HEK293 (cell line): ENCODE measurements around the gene RPL19.

ENCODE experiments used
- CTCF ChIA-PET: fragments of 350-600 bp; formaldehyde crosslinking; extraction: SDS; loops from one replicate; lab custom pipeline; 2021; ENCODE audit warnings: antibody characterized with exemption; lab: Yijun Ruan, JAX
- POLR2A ChIA-PET: fragments of 300-600 bp; formaldehyde crosslinking; extraction: SDS; loops from one replicate; lab custom pipeline; 2020; ENCODE audit warnings: antibody characterized with exemption, inconsistent platforms; lab: Yijun Ruan, JAX
- H3K27ac ChIP-seq: fragments of 200-500 bp; sonication (Bioruptor generic); 2 replicates; pipeline ENCODE4 v1.5.1; 2014; ENCODE audit warnings: low read depth, low read length, control low read depth, inconsistent platforms; ENCODE audit errors: extremely low read depth
- H3K36me3 ChIP-seq, 2 experiments: fragments of 200-500 bp in 1 of 2; sonication (Bioruptor generic) in 1 of 2; 1 replicate in 1 of 2; 2 replicates in 1 of 2; pipeline ENCODE4 v1.5.1; 2014 to 2017; ENCODE audit warnings: inconsistent platforms in 2 of 2, low read length in 2 of 2; ENCODE audit not compliant: control insufficient read depth in 2 of 2, insufficient read depth in 1 of 2
- H3K4me1 ChIP-seq: fragments of 200-500 bp; sonication (Bioruptor generic); 2 replicates; pipeline ENCODE4 v1.5.1; 2014; ENCODE audit warnings: mild to moderate bottlenecking, low read length, inconsistent platforms; ENCODE audit not compliant: control insufficient read depth, insufficient read depth
- H3K4me3 ChIP-seq: 2 replicates; pipeline ENCODE4 v1.5.1; 2011; ENCODE audit warnings: low read depth, mild to moderate bottlenecking, control low read depth, low read length, moderate library complexity
- H3K9me3 ChIP-seq: fragments of 200-500 bp; sonication (Bioruptor generic); 2 replicates; pipeline ENCODE4 v1.5.1; 2014; ENCODE audit warnings: low read depth, low read length, inconsistent platforms; ENCODE audit not compliant: control insufficient read depth, insufficient read depth
- EGR2 ChIP-seq: fragments of 450-650 bp; formaldehyde crosslinking; IDR thresholded peaks from 2 replicates; pipeline ENCODE4 v1.5.1; 2016; ENCODE audit warnings: low read depth, missing biosample characterization, missing genetic modification characterization
- FEZF1 ChIP-seq: fragments of 450-650 bp; formaldehyde crosslinking; IDR thresholded peaks from 2 replicates; pipeline ENCODE4 v1.5.1; 2016; ENCODE audit warnings: missing biosample characterization, missing genetic modification characterization
- GLIS1 ChIP-seq: fragments of 450-650 bp; formaldehyde crosslinking; IDR thresholded peaks from 2 replicates; pipeline ENCODE4 v1.5.1; 2016; ENCODE audit warnings: missing biosample characterization, missing genetic modification characterization
- IKZF3 ChIP-seq: fragments of 450-650 bp; IDR thresholded peaks from 2 replicates; pipeline ENCODE4 v1.5.0; 2018; ENCODE audit warnings: missing biosample characterization, mild to moderate bottlenecking, missing genetic modification characterization, moderate library complexity
- SP3 ChIP-seq: fragments of 450-650 bp; formaldehyde crosslinking; IDR thresholded peaks from 2 replicates; pipeline ENCODE4 v1.5.1; 2016; ENCODE audit warnings: missing biosample characterization, missing genetic modification characterization
- WT1 ChIP-seq: fragments of 450-650 bp; formaldehyde crosslinking; IDR thresholded peaks from 2 replicates; pipeline ENCODE4 v1.5.1; 2016; ENCODE audit warnings: missing biosample characterization, missing genetic modification characterization
- YY2 ChIP-seq: fragments of 450-650 bp; formaldehyde crosslinking; IDR thresholded peaks from 2 replicates; pipeline ENCODE4 v1.5.1; 2016; ENCODE audit warnings: missing biosample characterization, missing genetic modification characterization
- ZBTB21 ChIP-seq: fragments of 450-650 bp; formaldehyde crosslinking; IDR thresholded peaks from 2 replicates; pipeline ENCODE4 v1.5.1; 2017; ENCODE audit warnings: missing biosample characterization, missing genetic modification characterization
- ZBTB48 ChIP-seq: fragments of 450-650 bp; formaldehyde crosslinking; IDR thresholded peaks from 2 replicates; pipeline ENCODE4 v1.5.1; 2016; ENCODE audit warnings: missing biosample characterization, missing genetic modification characterization
- ZNF2 ChIP-seq: fragments of 450-650 bp; formaldehyde crosslinking; IDR thresholded peaks from 2 replicates; pipeline ENCODE4 v1.5.1; 2016; ENCODE audit warnings: missing biosample characterization, missing genetic modification characterization
- ZNF341 ChIP-seq: fragments of 450-650 bp; formaldehyde crosslinking; IDR thresholded peaks from 2 replicates; pipeline ENCODE4; 2016; ENCODE audit warnings: low read depth, missing biosample characterization, missing genetic modification characterization
- ZNF394 ChIP-seq: fragments of 450-650 bp; formaldehyde crosslinking; IDR thresholded peaks from 2 replicates; pipeline ENCODE4 v1.5.1; 2016; ENCODE audit warnings: missing biosample characterization, missing genetic modification characterization, mild to moderate bottlenecking, moderate library complexity, borderline replicate concordance
- ZNF48 ChIP-seq: fragments of 450-650 bp; formaldehyde crosslinking; IDR thresholded peaks from 2 replicates; pipeline ENCODE4 v1.5.1; 2016; ENCODE audit warnings: missing biosample characterization, missing genetic modification characterization
- ZNF514 ChIP-seq: fragments of 450-650 bp; formaldehyde crosslinking; IDR thresholded peaks from 2 replicates; pipeline ENCODE4 v1.5.1; 2016; ENCODE audit warnings: missing biosample characterization, missing genetic modification characterization
- ZNF544 ChIP-seq: fragments of 450-650 bp; formaldehyde crosslinking; IDR thresholded peaks from 2 replicates; pipeline ENCODE4 v1.5.0; 2017; ENCODE audit warnings: missing biosample characterization, missing genetic modification characterization
- ZNF560 ChIP-seq: fragments of 450-650 bp; formaldehyde crosslinking; IDR thresholded peaks from 2 replicates; pipeline ENCODE4 v1.5.1; 2017; ENCODE audit warnings: missing biosample characterization, missing genetic modification characterization, borderline replicate concordance
- ZNF600 ChIP-seq: fragments of 450-650 bp; formaldehyde crosslinking; IDR thresholded peaks from 2 replicates; pipeline ENCODE4 v1.5.1; 2016; ENCODE audit warnings: missing biosample characterization, missing genetic modification characterization
- ZNF654 ChIP-seq: fragments of 450-650 bp; formaldehyde crosslinking; IDR thresholded peaks from 2 replicates; pipeline ENCODE4 v1.5.1; 2016; ENCODE audit warnings: low read depth, missing biosample characterization, missing genetic modification characterization
- ZNF747 ChIP-seq: fragments of 450-650 bp; formaldehyde crosslinking; IDR thresholded peaks from 2 replicates; pipeline ENCODE4 v1.5.1; 2016; ENCODE audit warnings: missing biosample characterization, missing genetic modification characterization
- ZNF776 ChIP-seq: fragments of 450-650 bp; formaldehyde crosslinking; IDR thresholded peaks from 2 replicates; pipeline ENCODE4 v1.5.0; 2017; ENCODE audit warnings: missing biosample characterization, missing genetic modification characterization, borderline replicate concordance
- ZNF843 ChIP-seq: fragments of 450-650 bp; formaldehyde crosslinking; IDR thresholded peaks from 2 replicates; pipeline ENCODE4 v1.5.1; 2016; ENCODE audit warnings: missing biosample characterization, missing genetic modification characterization
- TF ChIP-seq, protein P1 (sequence below): fragments of 450-650 bp; formaldehyde crosslinking; IDR thresholded peaks from 2 replicates; pipeline ENCODE4 v1.5.1; 2017; ENCODE audit warnings: missing biosample characterization, missing genetic modification characterization
- TF ChIP-seq, protein P2 (sequence below): fragments of 450-650 bp; formaldehyde crosslinking; IDR thresholded peaks from 2 replicates; pipeline ENCODE4 v1.5.1; 2016; ENCODE audit warnings: missing biosample characterization, missing genetic modification characterization
- TF ChIP-seq, protein P3 (sequence below): fragments of 450-650 bp; formaldehyde crosslinking; IDR thresholded peaks from 2 replicates; pipeline ENCODE4 v1.5.1; 2016; ENCODE audit warnings: missing biosample characterization, missing genetic modification characterization, borderline replicate concordance
- TF ChIP-seq, protein P4 (sequence below): fragments of 450-650 bp; formaldehyde crosslinking; IDR thresholded peaks from 2 replicates; pipeline ENCODE4 v1.5.1; 2016; ENCODE audit warnings: missing biosample characterization, missing genetic modification characterization
- TF ChIP-seq, protein P5 (sequence below): fragments of 450-650 bp; formaldehyde crosslinking; IDR thresholded peaks from 2 replicates; pipeline ENCODE4 v1.5.1; 2016; ENCODE audit warnings: missing biosample characterization, missing genetic modification characterization
- TF ChIP-seq, protein P6 (sequence below): fragments of 450-650 bp; formaldehyde crosslinking; IDR thresholded peaks from 2 replicates; pipeline ENCODE4 v1.5.1; 2016; ENCODE audit warnings: missing biosample characterization, missing genetic modification characterization

RPL19 gene

DNA sequence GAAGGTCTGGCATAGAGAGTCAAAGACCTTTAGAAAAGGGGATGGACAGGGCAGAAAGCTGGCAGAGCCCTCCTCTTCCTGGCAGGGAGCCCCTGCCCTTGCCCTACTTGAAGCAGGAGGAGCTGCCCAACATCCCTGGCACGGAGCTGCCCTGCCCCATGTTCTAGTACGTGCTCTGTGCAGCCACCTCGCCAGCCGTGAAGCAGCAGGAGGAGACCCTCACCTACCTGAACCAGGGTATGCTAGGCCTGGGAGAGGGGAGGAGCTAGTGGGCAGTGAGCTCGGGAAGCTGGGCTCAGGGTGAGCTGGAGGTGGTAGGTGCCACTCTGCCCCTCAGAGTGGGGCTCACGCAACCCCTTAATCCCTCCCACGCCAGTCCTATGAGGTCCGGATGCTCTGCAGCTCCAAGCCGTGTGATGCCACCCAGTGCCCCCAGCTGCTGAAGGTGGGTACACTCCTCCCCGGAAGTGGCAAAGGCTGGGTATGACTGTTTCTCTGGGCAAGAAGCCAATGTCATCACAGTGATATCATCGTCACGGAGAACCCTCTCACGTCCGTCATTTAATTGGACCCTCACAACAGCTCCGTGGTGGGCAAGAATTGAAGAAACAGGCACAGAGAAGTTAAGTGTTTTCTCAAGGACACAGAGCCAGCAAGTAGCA, 38.4 kb downstream of the RPL19 start:
- POLR2A ChIA-PET, result interaction anchor here (1.0 to 6.0 kb wide), 4 partner anchors 13 to 38 kb away, joined by 3 to 47 read pairs (median 24); partner anchors contain the start of genes RPL19 and STAC2
- TF ChIP-seq FEZF1 (tag by site-specific recombination) (0 out of 2 replicates have a peak, but pooled peaks have one; percentile 11), IKZF3 (tag by site-specific recombination) (no peak), ZNF341 (tag by site-specific recombination) (no peak), YY2 (tag by site-specific recombination) (no peak), ZNF2 (tag by site-specific recombination) (no peak), WT1 (tag by site-specific recombination) (no peak), EGR2 (tag by site-specific recombination) (no peak), ZNF394 (tag by site-specific recombination) (no peak), ZNF560 (tag by site-specific recombination) (no peak), GLIS1 (tag by site-specific recombination) (peak; percentile 53), ZBTB21 (tag by site-specific recombination) (peak; percentile 76), ZNF600 (tag by site-specific recombination) (peak; percentile 59; the same call in 1 of the 2 replicates), ZNF843 (tag by site-specific recombination) (no peak), ZBTB48 (tag by site-specific recombination) (no peak), ZNF654 (tag by site-specific recombination) (no peak), ZNF514 (tag by site-specific recombination) (no peak), ZNF544 (tag by site-specific recombination) (no peak), ZNF776 (tag by site-specific recombination) (no peak), ZNF747 (tag by site-specific recombination) (no peak), SP3 (tag by site-specific recombination) (no peak; the same call in 1 of the 2 replicates), ZNF48 (tag by site-specific recombination) (no peak)
- TF ChIP-seq, protein P1, sequence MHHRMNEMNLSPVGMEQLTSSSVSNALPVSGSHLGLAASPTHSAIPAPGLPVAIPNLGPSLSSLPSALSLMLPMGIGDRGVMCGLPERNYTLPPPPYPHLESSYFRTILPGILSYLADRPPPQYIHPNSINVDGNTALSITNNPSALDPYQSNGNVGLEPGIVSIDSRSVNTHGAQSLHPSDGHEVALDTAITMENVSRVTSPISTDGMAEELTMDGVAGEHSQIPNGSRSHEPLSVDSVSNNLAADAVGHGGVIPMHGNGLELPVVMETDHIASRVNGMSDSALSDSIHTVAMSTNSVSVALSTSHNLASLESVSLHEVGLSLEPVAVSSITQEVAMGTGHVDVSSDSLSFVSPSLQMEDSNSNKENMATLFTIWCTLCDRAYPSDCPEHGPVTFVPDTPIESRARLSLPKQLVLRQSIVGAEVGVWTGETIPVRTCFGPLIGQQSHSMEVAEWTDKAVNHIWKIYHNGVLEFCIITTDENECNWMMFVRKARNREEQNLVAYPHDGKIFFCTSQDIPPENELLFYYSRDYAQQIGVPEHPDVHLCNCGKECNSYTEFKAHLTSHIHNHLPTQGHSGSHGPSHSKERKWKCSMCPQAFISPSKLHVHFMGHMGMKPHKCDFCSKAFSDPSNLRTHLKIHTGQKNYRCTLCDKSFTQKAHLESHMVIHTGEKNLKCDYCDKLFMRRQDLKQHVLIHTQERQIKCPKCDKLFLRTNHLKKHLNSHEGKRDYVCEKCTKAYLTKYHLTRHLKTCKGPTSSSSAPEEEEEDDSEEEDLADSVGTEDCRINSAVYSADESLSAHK (tag by site-specific recombination), result peak; percentile 82
- TF ChIP-seq, protein P2, sequence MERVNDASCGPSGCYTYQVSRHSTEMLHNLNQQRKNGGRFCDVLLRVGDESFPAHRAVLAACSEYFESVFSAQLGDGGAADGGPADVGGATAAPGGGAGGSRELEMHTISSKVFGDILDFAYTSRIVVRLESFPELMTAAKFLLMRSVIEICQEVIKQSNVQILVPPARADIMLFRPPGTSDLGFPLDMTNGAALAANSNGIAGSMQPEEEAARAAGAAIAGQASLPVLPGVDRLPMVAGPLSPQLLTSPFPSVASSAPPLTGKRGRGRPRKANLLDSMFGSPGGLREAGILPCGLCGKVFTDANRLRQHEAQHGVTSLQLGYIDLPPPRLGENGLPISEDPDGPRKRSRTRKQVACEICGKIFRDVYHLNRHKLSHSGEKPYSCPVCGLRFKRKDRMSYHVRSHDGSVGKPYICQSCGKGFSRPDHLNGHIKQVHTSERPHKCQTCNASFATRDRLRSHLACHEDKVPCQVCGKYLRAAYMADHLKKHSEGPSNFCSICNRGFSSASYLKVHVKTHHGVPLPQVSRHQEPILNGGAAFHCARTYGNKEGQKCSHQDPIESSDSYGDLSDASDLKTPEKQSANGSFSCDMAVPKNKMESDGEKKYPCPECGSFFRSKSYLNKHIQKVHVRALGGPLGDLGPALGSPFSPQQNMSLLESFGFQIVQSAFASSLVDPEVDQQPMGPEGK, result peak; percentile 85
- TF ChIP-seq, protein P3, sequence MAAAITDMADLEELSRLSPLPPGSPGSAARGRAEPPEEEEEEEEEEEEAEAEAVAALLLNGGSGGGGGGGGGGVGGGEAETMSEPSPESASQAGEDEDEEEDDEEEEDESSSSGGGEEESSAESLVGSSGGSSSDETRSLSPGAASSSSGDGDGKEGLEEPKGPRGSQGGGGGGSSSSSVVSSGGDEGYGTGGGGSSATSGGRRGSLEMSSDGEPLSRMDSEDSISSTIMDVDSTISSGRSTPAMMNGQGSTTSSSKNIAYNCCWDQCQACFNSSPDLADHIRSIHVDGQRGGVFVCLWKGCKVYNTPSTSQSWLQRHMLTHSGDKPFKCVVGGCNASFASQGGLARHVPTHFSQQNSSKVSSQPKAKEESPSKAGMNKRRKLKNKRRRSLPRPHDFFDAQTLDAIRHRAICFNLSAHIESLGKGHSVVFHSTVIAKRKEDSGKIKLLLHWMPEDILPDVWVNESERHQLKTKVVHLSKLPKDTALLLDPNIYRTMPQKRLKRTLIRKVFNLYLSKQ (tag by site-specific recombination), result no peak
- TF ChIP-seq, protein P4, sequence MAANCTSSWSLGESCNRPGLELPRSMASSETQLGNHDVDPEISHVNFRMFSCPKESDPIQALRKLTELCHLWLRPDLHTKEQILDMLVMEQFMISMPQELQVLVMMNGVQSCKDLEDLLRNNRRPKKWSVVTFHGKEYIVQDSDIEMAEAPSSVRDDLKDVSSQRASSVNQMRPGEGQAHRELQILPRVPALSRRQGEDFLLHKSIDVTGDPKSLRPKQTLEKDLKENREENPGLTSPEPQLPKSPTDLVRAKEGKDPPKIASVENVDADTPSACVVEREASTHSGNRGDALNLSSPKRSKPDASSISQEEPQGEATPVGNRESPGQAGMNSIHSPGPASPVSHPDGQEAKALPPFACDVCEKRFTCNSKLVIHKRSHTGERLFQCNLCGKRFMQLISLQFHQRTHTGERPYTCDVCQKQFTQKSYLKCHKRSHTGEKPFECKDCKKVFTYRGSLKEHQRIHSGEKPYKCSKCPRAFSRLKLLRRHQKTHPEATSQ (tag by site-specific recombination), result no peak
- TF ChIP-seq, protein P5, sequence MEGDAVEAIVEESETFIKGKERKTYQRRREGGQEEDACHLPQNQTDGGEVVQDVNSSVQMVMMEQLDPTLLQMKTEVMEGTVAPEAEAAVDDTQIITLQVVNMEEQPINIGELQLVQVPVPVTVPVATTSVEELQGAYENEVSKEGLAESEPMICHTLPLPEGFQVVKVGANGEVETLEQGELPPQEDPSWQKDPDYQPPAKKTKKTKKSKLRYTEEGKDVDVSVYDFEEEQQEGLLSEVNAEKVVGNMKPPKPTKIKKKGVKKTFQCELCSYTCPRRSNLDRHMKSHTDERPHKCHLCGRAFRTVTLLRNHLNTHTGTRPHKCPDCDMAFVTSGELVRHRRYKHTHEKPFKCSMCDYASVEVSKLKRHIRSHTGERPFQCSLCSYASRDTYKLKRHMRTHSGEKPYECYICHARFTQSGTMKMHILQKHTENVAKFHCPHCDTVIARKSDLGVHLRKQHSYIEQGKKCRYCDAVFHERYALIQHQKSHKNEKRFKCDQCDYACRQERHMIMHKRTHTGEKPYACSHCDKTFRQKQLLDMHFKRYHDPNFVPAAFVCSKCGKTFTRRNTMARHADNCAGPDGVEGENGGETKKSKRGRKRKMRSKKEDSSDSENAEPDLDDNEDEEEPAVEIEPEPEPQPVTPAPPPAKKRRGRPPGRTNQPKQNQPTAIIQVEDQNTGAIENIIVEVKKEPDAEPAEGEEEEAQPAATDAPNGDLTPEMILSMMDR (tag by site-specific recombination), result 0 out of 2 replicates have a peak, but pooled peaks have one; percentile 9
- TF ChIP-seq, protein P6, sequence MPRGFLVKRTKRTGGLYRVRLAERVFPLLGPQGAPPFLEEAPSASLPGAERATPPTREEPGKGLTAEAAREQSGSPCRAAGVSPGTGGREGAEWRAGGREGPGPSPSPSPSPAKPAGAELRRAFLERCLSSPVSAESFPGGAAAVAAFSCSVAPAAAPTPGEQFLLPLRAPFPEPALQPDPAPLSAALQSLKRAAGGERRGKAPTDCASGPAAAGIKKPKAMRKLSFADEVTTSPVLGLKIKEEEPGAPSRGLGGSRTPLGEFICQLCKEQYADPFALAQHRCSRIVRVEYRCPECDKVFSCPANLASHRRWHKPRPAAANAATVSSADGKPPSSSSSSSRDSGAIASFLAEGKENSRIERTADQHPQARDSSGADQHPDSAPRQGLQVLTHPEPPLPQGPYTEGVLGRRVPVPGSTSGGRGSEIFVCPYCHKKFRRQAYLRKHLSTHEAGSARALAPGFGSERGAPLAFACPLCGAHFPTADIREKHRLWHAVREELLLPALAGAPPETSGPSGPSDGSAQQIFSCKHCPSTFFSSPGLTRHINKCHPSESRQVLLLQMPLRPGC (tag by site-specific recombination), result no peak

More for the DNA sequence above, 38.4 kb downstream of the RPL19 start:
- Histone ChIP-seq H3K4me1 (no peaks in the 10 kb centered on the region; the same call in 1 of the 2 replicates), H3K9me3 (no peaks in the 10 kb centered on the region), H3K4me3 (no peak overlapping the region), H3K27ac (no peak overlapping the region), H3K36me3 (no peaks in the 10 kb centered on the region)
- CTCF ChIA-PET, result interaction anchor here (0.6 to 20.9 kb wide), 20 partner anchors 8 to 360 kb away, joined by 3 to 733 read pairs (median 4); partner anchors contain the start of genes RPL19 and STAC2
